ENCODE data around the gene SEC24A. TPM values are rescaled to one million over a fixed set of nuclear protein-coding genes. Genes with fewer than 3 reads are reported as not detected.
"Not testable (repeated sequence)": the region's sequence is repeated elsewhere in the genome, so short reads cannot be mapped to it uniquely, and the experiment has no call there.

SEC24A gene
- total and polyA plus RNA-seq, 9 donors: 14.5 to 25.4 (median 17.2) TPM

DNA sequence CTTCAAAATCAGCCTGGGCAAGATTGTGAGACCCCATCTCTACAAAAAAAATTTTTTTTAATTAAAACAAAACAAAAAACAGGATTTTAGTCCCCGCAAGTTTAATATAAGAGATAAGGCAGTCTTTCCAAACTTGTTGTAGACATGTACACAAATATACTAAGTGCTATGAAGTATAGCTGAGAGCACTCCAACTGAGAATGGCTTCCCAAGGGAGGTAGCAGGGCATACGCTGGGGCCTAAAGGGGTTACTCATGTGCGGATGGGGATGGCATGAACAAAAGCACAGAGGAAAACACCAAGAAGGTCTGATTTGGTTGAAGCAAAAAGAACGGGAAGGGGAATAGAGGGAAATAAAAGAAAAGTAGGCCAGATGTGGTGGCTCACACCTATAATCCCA lies 37.1 kb upstream of the SEC24A start:
- DNase-seq: no peak
- WGBS (ENCODE audit: insufficient coverage): 94% methylated on average over 3 of the region's 4 CpGs
- peaks cover 36% of the 10 kb centered on the region for H3K36me3 ChIP-seq (ENCODE audit: control insufficient read depth, insufficient read depth, low read length)
- H3K27me3 ChIP-seq (ENCODE audit: control insufficient read depth, insufficient read depth, low read length): no peaks in the 10 kb centered on the region
- no peaks in the 10 kb centered on the region for H3K9me3 ChIP-seq (replicated peaks; ENCODE audit: control insufficient read depth, low read depth, low read length)
- H3K4me3 ChIP-seq (ENCODE audit: low read length): no peak overlapping the region
- H3K27ac ChIP-seq (ENCODE audit: low read length): no peak overlapping the region
- H3K4me1 ChIP-seq (ENCODE audit: control insufficient read depth, insufficient read depth, low read length): no peaks in the 10 kb centered on the region

DNA sequence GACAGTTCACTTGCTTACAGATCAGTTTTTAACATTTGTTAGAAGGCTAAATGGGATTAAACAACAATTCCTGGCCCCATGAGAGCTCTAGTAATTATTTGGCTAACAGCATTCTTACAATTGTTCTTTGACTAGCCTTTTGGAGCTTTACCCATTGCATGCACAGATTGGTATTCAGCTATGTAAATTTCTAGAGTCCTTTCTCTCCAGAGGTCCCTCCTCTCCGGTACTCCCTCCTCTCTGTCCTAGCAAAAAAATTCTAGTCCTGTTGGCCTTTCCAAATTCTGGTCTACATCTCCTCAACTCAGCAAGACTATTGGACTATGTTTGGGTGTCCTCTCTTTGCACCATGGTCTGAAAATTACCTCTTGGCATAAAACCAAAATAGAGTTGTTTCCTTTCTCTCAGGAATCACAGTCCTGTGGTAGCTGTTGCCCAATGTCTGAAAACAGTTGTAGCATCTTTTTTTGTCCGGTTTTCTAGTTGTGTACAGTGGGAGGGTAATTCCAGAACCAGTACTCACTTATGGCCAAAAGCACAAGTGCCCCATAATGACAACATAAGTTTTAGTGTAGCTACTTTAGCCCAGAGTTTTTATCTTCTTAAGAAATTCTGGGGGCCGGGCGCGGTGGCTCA lies 34.0 kb upstream of the SEC24A start:
- no peak overlapping the region for H3K27ac ChIP-seq (ENCODE audit: low read length)
- no peaks in the 10 kb centered on the region for H3K9me3 ChIP-seq (replicated peaks; ENCODE audit: control insufficient read depth, low read depth, low read length)

DNA sequence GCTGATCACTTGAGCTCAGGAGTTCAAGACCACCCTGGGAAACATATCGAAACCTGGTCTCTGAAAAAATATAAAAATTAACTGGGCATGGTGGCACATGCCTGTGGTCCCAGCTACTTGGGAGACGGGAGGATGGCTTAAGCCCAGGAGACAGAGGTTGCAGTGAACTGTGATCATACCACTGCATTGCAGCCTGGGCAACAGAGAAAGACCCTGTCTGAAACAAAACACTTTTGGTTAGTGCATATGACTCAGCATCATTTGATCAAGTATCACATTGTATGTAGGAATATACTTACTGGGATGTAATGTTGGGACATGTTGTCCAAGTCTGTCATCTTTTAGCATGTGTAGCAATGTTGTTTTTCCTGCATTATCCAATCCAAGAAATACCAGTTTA lies 28.0 kb upstream of the SEC24A start:
- Histone ChIP-seq H3K9me3 (replicated peaks; ENCODE audit: control insufficient read depth, low read depth, low read length) (no peaks in the 10 kb centered on the region), H3K4me1 (ENCODE audit: control insufficient read depth, insufficient read depth, low read length) (no peaks in the 10 kb centered on the region), H3K27ac (ENCODE audit: low read length) (no peak overlapping the region), H3K36me3 (ENCODE audit: control insufficient read depth, insufficient read depth, low read length) (peaks cover 34% of the 10 kb centered on the region), H3K27me3 (ENCODE audit: control insufficient read depth, insufficient read depth, low read length) (no peaks in the 10 kb centered on the region), H3K4me3 (ENCODE audit: low read length) (no peak overlapping the region)
- 100% methylated on average over 2 of the region's 2 CpGs for WGBS (ENCODE audit: insufficient coverage)
- DNase-seq: no peak

More for the DNA sequence above, 34.0 kb upstream of the SEC24A start:
- H3K27me3 ChIP-seq (ENCODE audit: control insufficient read depth, insufficient read depth, low read length): no peaks in the 10 kb centered on the region
- no peak overlapping the region for H3K4me3 ChIP-seq (ENCODE audit: low read length)
- peaks cover 33% of the 10 kb centered on the region for H3K36me3 ChIP-seq (ENCODE audit: control insufficient read depth, insufficient read depth, low read length)
- WGBS (ENCODE audit: insufficient coverage): 100% methylated on average over 3 of the region's 5 CpGs
- DNase-seq: no peak
- H3K4me1 ChIP-seq (ENCODE audit: control insufficient read depth, insufficient read depth, low read length): no peaks in the 10 kb centered on the region

DNA sequence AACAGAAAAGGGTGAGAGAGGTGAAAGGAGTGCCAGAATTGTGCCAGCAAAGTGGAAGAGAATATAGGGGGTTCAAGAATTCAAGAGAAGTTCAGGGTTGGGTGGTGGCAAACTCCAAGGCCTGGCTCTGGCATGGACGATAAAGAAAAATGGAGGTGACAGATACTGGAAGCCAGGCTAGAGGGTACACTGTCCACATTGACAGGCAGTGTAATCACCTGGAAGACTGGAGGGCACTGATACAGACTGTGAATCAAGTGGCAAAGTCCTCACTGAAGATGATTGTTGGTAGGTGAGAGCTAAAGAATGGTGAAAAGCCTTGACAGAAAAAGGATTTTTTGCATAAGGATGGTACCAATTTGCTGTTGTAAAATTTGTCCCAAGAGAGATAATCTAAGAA lies 23.0 kb upstream of the SEC24A start:
- no peaks in the 10 kb centered on the region for H3K9me3 ChIP-seq (replicated peaks; ENCODE audit: control insufficient read depth, low read depth, low read length)
- H3K36me3 ChIP-seq (ENCODE audit: control insufficient read depth, insufficient read depth, low read length): peaks cover 11% of the 10 kb centered on the region
- no peak overlapping the region for H3K27ac ChIP-seq (ENCODE audit: low read length)
- H3K27me3 ChIP-seq (ENCODE audit: control insufficient read depth, insufficient read depth, low read length): no peaks in the 10 kb centered on the region
- no peaks in the 10 kb centered on the region for H3K4me1 ChIP-seq (ENCODE audit: control insufficient read depth, insufficient read depth, low read length)
- H3K4me3 ChIP-seq (ENCODE audit: low read length): no peak overlapping the region
- DNase-seq: no peak
- 94% methylated on average over 1 of the region's 1 CpG for WGBS (ENCODE audit: insufficient coverage)

DNA sequence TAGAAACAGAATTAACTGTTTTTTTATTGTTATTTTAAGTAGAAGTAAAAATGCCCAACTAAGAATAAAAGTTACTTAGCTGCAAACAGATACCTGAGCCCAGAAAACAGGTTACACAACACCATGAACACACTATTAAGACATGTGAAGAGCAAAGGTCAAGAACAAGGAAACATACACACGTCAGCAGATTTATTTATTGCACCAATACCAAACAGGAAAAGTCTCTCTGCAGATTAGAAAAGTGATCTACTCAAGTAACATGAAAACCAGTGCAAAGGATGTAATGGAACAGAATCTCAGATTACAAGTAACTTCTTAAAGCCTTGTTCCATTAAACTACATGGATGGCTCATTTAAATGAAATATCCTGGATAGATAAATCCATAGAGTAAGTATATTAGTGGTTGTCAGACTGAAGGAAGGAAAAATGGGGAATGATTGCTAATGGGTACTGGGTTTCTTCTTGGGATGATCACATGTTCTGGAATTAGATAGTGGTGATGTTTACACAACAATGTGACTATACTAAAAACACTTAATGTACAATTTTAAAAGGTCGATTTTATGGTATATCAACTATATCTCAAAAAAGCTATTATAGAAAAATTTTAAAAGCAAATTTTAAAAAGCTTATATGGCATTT lies 22.1 kb upstream of the SEC24A start:
- DNase-seq: no peak
- no peak overlapping the region for H3K4me3 ChIP-seq (ENCODE audit: low read length)
- peaks cover 9% of the 10 kb centered on the region for H3K36me3 ChIP-seq (ENCODE audit: control insufficient read depth, insufficient read depth, low read length)
- no peak overlapping the region for H3K27ac ChIP-seq (ENCODE audit: low read length)
- H3K27me3 ChIP-seq (ENCODE audit: control insufficient read depth, insufficient read depth, low read length): no peaks in the 10 kb centered on the region
- no peaks in the 10 kb centered on the region for H3K4me1 ChIP-seq (ENCODE audit: control insufficient read depth, insufficient read depth, low read length)
- no CpG with 5 or more reads among the region's 2 CpGs for WGBS (ENCODE audit: insufficient coverage)
- no peaks in the 10 kb centered on the region for H3K9me3 ChIP-seq (replicated peaks; ENCODE audit: control insufficient read depth, low read depth, low read length)

DNA sequence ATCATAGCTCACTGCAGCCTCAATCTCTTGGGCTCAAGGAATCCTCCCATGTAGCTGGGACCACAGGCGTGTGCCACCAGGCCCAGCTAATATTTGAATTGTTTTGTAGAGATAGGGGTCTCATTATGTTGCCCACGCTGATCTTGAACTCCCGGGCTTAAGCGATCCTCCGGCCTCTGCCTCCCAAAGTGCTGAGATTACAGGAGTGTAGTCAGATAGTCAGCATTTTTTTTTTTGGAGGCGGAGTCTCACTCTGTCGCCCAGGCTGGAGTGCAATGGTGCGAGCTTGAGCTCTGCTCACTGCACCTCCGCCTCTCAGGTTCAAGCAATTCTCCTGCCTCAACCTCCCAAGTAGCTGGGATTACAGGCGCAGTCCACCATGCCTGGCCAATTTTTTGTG lies 14.4 kb upstream of the SEC24A start:
- 82% methylated on average over 8 of the region's 10 CpGs for WGBS (ENCODE audit: insufficient coverage)
- no peaks in the 10 kb centered on the region for H3K9me3 ChIP-seq (replicated peaks; ENCODE audit: control insufficient read depth, low read depth, low read length)
- no peak overlapping the region for H3K4me3 ChIP-seq (ENCODE audit: low read length)
- no peaks in the 10 kb centered on the region for H3K27me3 ChIP-seq (ENCODE audit: control insufficient read depth, insufficient read depth, low read length)
- peaks cover 4% of the 10 kb centered on the region for H3K4me1 ChIP-seq (ENCODE audit: control insufficient read depth, insufficient read depth, low read length)
- no peaks in the 10 kb centered on the region for H3K36me3 ChIP-seq (ENCODE audit: control insufficient read depth, insufficient read depth, low read length)
- no peak overlapping the region for H3K27ac ChIP-seq (ENCODE audit: low read length)
- DNase-seq: no peak

DNA sequence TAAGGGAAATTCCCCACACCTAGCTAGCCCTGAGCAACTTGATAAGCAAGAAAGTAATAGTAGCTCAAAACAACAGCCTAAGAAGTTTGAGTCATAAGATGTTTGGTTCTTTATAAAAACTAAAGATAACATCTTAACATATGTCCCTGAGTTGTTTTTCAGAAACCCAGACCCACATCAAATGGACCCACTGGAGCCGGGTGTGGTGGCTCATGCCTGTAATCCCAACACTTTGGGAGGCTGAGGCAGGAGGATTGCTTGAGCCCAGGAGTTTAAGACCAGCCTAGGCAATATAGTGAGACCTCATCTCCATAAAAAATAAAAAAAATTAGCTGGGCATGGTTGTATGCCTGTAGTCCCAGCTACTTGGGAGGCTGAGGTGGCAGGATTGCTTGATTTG lies 13.2 kb upstream of the SEC24A start:
- not testable (repeated sequence) for H3K4me3 ChIP-seq (ENCODE audit: low read length); H3K36me3 ChIP-seq (ENCODE audit: control insufficient read depth, insufficient read depth, low read length); H3K9me3 ChIP-seq (replicated peaks; ENCODE audit: control insufficient read depth, low read depth, low read length); H3K4me1 ChIP-seq (ENCODE audit: control insufficient read depth, insufficient read depth, low read length); H3K27ac ChIP-seq (ENCODE audit: low read length); H3K27me3 ChIP-seq (ENCODE audit: control insufficient read depth, insufficient read depth, low read length); DNase-seq
- WGBS (ENCODE audit: insufficient coverage): no CpG with 5 or more reads among the region's 1 CpG

DNA sequence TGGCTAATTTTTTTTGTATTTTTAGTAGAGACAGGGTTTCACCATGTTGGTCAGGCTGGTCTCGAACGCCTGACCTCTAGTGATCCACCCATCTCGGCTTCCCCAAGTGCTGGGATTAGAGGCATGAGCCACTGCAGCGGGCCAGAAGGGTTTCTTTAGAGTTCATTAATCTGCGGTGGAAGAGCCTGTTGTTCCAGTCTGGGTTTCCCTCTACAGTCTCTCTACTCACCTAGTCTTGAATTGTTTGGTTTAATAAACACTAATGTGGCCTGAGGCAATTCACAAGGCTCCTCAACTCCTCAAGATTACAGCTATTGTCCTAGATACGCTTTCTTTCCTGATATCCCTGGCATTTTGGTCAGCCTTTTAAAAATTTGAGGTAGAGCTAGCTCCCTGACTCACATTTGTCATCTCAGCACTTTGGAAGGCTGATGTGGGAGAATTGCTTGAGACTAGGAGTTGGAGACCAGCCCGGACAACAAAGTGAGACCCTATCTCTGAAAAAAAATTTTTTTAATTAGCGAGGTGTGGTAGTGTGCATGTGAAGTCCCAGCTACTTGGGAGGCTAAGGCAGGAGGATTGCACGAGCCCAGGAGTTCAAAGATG lies 11.4 kb upstream of the SEC24A start:
- no peak for DNase-seq
- no peak overlapping the region for H3K4me3 ChIP-seq (ENCODE audit: low read length)
- no peaks in the 10 kb centered on the region for H3K9me3 ChIP-seq (replicated peaks; ENCODE audit: control insufficient read depth, low read depth, low read length)
- no peaks in the 10 kb centered on the region for H3K4me1 ChIP-seq (ENCODE audit: control insufficient read depth, insufficient read depth, low read length)
- no peaks in the 10 kb centered on the region for H3K27me3 ChIP-seq (ENCODE audit: control insufficient read depth, insufficient read depth, low read length)
- H3K36me3 ChIP-seq (ENCODE audit: control insufficient read depth, insufficient read depth, low read length): no peaks in the 10 kb centered on the region
- H3K27ac ChIP-seq (ENCODE audit: low read length): no peak overlapping the region
- 69% methylated on average over 4 of the region's 9 CpGs for WGBS (ENCODE audit: insufficient coverage)

DNA sequence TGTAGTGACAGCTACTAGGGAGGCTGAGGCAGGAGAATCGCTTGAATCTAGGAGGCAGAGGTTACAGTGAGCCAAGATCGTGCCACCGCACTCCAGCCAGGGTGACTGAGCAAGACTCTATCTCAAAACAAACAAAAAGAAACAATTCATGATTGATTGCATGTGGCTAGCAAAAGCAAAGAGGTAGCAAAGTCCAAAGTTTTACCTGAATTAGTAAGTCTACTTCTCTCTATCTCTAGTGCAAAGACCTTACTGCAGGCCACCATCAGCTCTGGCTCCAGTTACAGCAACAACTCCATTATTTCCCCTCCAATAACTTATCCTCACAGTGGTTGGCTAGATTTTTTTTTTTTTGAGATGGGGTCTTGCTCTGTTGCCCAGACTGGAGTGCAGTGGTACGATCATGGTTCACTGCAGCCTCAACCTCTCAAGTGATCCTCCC lies 9.8 kb upstream of the SEC24A start:
- Histone ChIP-seq H3K4me3 (ENCODE audit: low read length) (no peak overlapping the region), H3K36me3 (ENCODE audit: control insufficient read depth, insufficient read depth, low read length) (no peaks in the 10 kb centered on the region), H3K27ac (ENCODE audit: low read length) (no peak overlapping the region), H3K9me3 (replicated peaks; ENCODE audit: control insufficient read depth, low read depth, low read length) (no peaks in the 10 kb centered on the region), H3K27me3 (ENCODE audit: control insufficient read depth, insufficient read depth, low read length) (no peaks in the 10 kb centered on the region), H3K4me1 (ENCODE audit: control insufficient read depth, insufficient read depth, low read length) (no peaks in the 10 kb centered on the region)
- DNase-seq: no peak
- 83% methylated on average over 1 of the region's 4 CpGs for WGBS (ENCODE audit: insufficient coverage)

DNA sequence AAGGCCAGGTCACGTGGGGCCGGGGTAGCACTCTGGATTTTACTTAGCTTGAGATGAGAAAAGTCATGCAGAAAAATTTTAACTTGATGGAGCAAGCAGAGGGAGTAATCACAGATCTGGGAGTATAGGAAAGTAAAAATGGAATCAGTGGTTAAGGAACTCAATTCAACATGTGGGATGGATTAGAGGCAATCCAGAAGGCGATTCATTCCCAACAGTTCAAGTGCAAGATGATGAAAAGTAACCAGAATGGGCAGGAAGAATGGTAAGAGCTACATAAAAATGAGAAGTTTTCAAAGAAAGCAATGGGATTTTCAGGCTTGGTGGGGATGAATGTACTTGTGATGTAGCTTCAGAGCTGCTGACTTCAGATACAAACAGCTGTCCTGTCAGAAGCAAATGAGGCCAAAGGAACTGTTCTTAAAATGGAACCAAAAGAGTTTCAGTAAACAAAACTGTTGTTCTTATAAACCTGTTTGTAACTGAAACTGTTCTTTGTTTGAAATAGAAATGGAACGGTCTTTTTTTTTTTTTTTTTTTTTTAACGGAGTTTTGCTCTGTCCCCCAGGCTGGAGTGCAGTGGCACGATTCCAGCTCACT lies 5.6 kb upstream of the SEC24A start:
- no peaks in the 10 kb centered on the region for H3K36me3 ChIP-seq (ENCODE audit: control insufficient read depth, insufficient read depth, low read length)
- WGBS (ENCODE audit: insufficient coverage): 55% methylated on average over 3 of the region's 6 CpGs
- no peak overlapping the region for H3K27ac ChIP-seq (ENCODE audit: low read length)
- H3K9me3 ChIP-seq (replicated peaks; ENCODE audit: control insufficient read depth, low read depth, low read length): no peaks in the 10 kb centered on the region
- no peak overlapping the region for H3K4me3 ChIP-seq (ENCODE audit: low read length)
- H3K4me1 ChIP-seq (ENCODE audit: control insufficient read depth, insufficient read depth, low read length): peaks cover 4% of the 10 kb centered on the region
- H3K27me3 ChIP-seq (ENCODE audit: control insufficient read depth, insufficient read depth, low read length): no peaks in the 10 kb centered on the region
- DNase-seq: peak; percentile 32
